Gastroesophageal sphincter (tissue), 3 donors: ENCODE measurements around the gene WWC1.

Experiments
- POLR2A ChIP-seq, 2 donors: fragments of 450-650 bp; IDR thresholded peaks; one replicate each; pipeline ENCODE4 v1.6.1; 2017; ENCODE audit warnings: antibody characterized with exemption in 2 of 2, mild to moderate bottlenecking in 2 of 2, moderate library complexity in 1 of 2
- TF ChIP-seq, protein P1 (sequence below), 4 experiments: fragments of 200-600 bp in 2 of 4; fragments of 450-650 bp in 2 of 4; sonication (generic) in 1 of 4; IDR thresholded peaks; one replicate each; pipeline ENCODE4 v1.5.1; 2017 to 2019; ENCODE audit warnings: antibody characterized with exemption in 4 of 4, mild to moderate bottlenecking in 2 of 4, moderate library complexity in 2 of 4

DNA sequence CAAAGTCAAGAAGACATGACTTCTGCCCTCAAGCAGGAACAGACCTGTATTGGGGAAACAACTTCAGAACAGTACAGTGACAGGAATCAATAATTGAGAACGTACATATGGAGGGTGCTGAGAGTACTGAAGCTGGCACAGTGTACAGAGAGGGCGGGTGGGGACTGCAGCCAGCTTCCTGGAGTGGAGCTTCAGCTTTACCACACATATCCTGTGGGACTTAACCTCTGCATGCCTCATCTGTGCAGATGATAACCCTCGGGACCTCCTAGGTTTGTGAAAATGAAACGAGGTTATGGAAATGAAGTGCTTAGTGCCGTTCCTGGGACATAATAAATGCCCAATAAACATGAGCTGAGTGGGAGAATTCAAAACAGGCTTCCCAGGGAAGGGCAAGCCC is 172.8 kb downstream of the WWC1 start:
- TF ChIP-seq, protein P1, sequence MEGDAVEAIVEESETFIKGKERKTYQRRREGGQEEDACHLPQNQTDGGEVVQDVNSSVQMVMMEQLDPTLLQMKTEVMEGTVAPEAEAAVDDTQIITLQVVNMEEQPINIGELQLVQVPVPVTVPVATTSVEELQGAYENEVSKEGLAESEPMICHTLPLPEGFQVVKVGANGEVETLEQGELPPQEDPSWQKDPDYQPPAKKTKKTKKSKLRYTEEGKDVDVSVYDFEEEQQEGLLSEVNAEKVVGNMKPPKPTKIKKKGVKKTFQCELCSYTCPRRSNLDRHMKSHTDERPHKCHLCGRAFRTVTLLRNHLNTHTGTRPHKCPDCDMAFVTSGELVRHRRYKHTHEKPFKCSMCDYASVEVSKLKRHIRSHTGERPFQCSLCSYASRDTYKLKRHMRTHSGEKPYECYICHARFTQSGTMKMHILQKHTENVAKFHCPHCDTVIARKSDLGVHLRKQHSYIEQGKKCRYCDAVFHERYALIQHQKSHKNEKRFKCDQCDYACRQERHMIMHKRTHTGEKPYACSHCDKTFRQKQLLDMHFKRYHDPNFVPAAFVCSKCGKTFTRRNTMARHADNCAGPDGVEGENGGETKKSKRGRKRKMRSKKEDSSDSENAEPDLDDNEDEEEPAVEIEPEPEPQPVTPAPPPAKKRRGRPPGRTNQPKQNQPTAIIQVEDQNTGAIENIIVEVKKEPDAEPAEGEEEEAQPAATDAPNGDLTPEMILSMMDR (IDR thresholded peaks at IDR 0.05): no peak
- TF ChIP-seq POLR2A (IDR thresholded peaks at IDR 0.05): no peak
